K562 (cell line): ENCODE results near the gene SNPH. TPM values are rescaled to one million over a fixed set of nuclear protein-coding genes. Genes with fewer than 3 reads are reported as not detected.

Experiments
- ATAC-seq: fragments of 200-7000 bp; cut with Tn5 transposase; 3 replicates; pipeline ENCODE4 v1.9.1; 2020; ENCODE audit warnings: moderate library complexity
- BruUV-seq: library from RNA; stranded (reverse); fragments of 400-500 nt; replicated peaks from 2 replicates; lab custom pipeline; 2021; lab: Mats Ljungman, UMichigan
- CTCF ChIA-PET: fragments of 300-600 bp; formaldehyde crosslinking; extraction: SDS; loops from one replicate; lab custom pipeline; 2021; ENCODE audit warnings: low intra/inter-chr PET ratio; lab: Yijun Ruan, JAX
- POLR2A ChIA-PET: fragments of 300-600, 350-650 bp; sonication (Branson Sonifier 250); formaldehyde crosslinking; extraction: SDS; loops from one replicate; lab custom pipeline; 2021; ENCODE audit warnings: antibody characterized with exemption, inconsistent platforms; lab: Yijun Ruan, JAX
- DNase-seq, 4 experiments: peaks; one replicate each; pipeline versions ENCODE4 v3.0.0 to v3.0.0-alpha.2; 2011 to 2018; ENCODE audit warnings: low spot score in 3 of 4, mixed read lengths in 3 of 4; ENCODE audit errors: extremely low read depth in 1 of 4
- FAIRE-seq: peaks from 2 replicates; lab custom pipeline; 2011; peaks lifted over from hg19 to GRCh38; lab: Jason Lieb, UNC
- H2AFZ ChIP-seq: 2 replicates; pipeline ENCODE4 v1.6.0; 2011; ENCODE audit warnings: low read depth, low read length, control low read depth, inconsistent platforms
- H3K27ac ChIP-seq: fragments of 200-600 bp; 3 replicates; pipeline ENCODE4 v1.8.0; 2011; ENCODE audit warnings: low read depth, mild to moderate bottlenecking, control low read depth, inconsistent platforms, low read length, moderate library complexity, mixed read lengths; ENCODE audit errors: extremely low read depth
- H3K27me3 ChIP-seq, 2 experiments: fragments of 300-600 bp in 1 of 2; 2 replicates in 1 of 2; 3 replicates in 1 of 2; pipeline versions ENCODE4 v1.6.0 to v1.8.0; 2011; ENCODE audit warnings: inconsistent platforms in 2 of 2, low read length in 2 of 2, mild to moderate bottlenecking in 1 of 2, mixed read lengths in 1 of 2, moderate library complexity in 1 of 2; ENCODE audit not compliant: control insufficient read depth in 2 of 2, insufficient read depth in 2 of 2
- H3K36me3 ChIP-seq: fragments of 300-600 bp; 3 replicates; pipeline ENCODE4 v1.8.0; 2011; ENCODE audit warnings: mild to moderate bottlenecking, low read length, inconsistent platforms; ENCODE audit not compliant: control insufficient read depth, insufficient read depth
- H3K4me1 ChIP-seq, 2 experiments: fragments of 200-600 bp in 1 of 2; replicated peaks in 1 of 2; 2 replicates in 1 of 2; 3 replicates in 1 of 2; pipeline versions ENCODE4 v1.5.1 to v1.8.0; 2011; ENCODE audit warnings: inconsistent platforms in 2 of 2, low read length in 2 of 2, mild to moderate bottlenecking in 1 of 2, mixed read lengths in 1 of 2, moderate library complexity in 1 of 2; ENCODE audit not compliant: control insufficient read depth in 2 of 2, insufficient read depth in 2 of 2
- H3K4me2 ChIP-seq: 2 replicates; pipeline ENCODE4 v1.6.1; 2011; ENCODE audit warnings: low read length, control low read depth, inconsistent platforms, mixed read lengths; ENCODE audit not compliant: insufficient read depth
- H3K4me3 ChIP-seq: fragments of 200-600 bp; sonication (generic), shearing (Covaris generic); 2 replicates; pipeline ENCODE4 v1.5.1; 2016; ENCODE audit warnings: control low read depth, inconsistent platforms
- H3K79me2 ChIP-seq: fragments of 200-600 bp; 3 replicates; pipeline ENCODE4 v1.8.0; 2011; ENCODE audit warnings: low read length, inconsistent platforms; ENCODE audit not compliant: control insufficient read depth, insufficient read depth
- H3K9ac ChIP-seq, 2 experiments: 2 replicates each; pipeline versions ENCODE4 v1.6.0 to v1.6.1; 2011; ENCODE audit warnings: low read depth in 2 of 2, low read length in 2 of 2, control low read depth in 1 of 2, inconsistent platforms in 1 of 2, mild to moderate bottlenecking in 1 of 2, mixed read lengths in 1 of 2; ENCODE audit not compliant: insufficient read depth in 1 of 2
- H3K9me1 ChIP-seq: one replicate; pipeline ENCODE4 v1.6.0; 2011; ENCODE audit warnings: inconsistent platforms, mild to moderate bottlenecking, low read length, moderate library complexity; ENCODE audit not compliant: control insufficient read depth, insufficient read depth
- H3K9me3 ChIP-seq: replicated peaks from 2 replicates; pipeline ENCODE4 v1.5.1; 2011; ENCODE audit warnings: low read depth, low read length, inconsistent platforms; ENCODE audit not compliant: control insufficient read depth, insufficient read depth
- H4K20me1 ChIP-seq: replicated peaks from 2 replicates; pipeline ENCODE4 v1.6.1; 2011; ENCODE audit warnings: low read length, inconsistent platforms, mixed read lengths; ENCODE audit not compliant: control insufficient read depth, insufficient read depth
- ARID1B ChIP-seq: fragments of 450-650 bp; IDR thresholded peaks from 2 replicates; pipeline ENCODE4 v1.6.1; 2016; ENCODE audit warnings: antibody characterized with exemption, mild to moderate bottlenecking, inconsistent platforms
- ATF7 ChIP-seq: fragments of 450-650 bp; IDR thresholded peaks from 2 replicates; pipeline ENCODE4 v1.7.1; 2014; ENCODE audit warnings: mild to moderate bottlenecking, moderate library complexity
- CCAR2 ChIP-seq: fragments of 200-400 bp; formaldehyde crosslinking; IDR thresholded peaks from 2 replicates; pipeline ENCODE4 v1.6.1; 2017; ENCODE audit warnings: mild to moderate bottlenecking, low read depth, low read length
- CCNT2 ChIP-seq: IDR thresholded peaks from 2 replicates; pipeline ENCODE4 v1.6.1; 2011; ENCODE audit warnings: borderline replicate concordance, low read depth, mild to moderate bottlenecking, moderate library complexity, mixed read lengths, low read length; ENCODE audit not compliant: insufficient read length; ENCODE audit errors: extremely low read depth
- GATAD2A ChIP-seq: fragments of 450-650 bp; IDR thresholded peaks from 2 replicates; pipeline ENCODE4 v1.6.1; 2017
- NFIC ChIP-seq: fragments of 450-650 bp; IDR thresholded peaks from 2 replicates; pipeline ENCODE4 v1.6.1; 2017; ENCODE audit warnings: mild to moderate bottlenecking, inconsistent platforms
- PHF20 ChIP-seq: fragments of 450-650 bp; IDR thresholded peaks from 2 replicates; pipeline ENCODE4 v1.6.1; 2018; ENCODE audit not compliant: partially characterized antibody
- PTTG1 ChIP-seq: fragments of 450-650 bp; IDR thresholded peaks from 2 replicates; pipeline ENCODE4 v1.6.1; 2016; ENCODE audit warnings: low read depth, mild to moderate bottlenecking, missing genetic modification characterization, missing compliant biosample characterization
- ZFPM2 ChIP-seq: fragments of 250-450 bp; sonication (Bioruptor Pico); IDR thresholded peaks from 2 replicates; pipeline ENCODE4 v1.5.1; 2022; ENCODE audit warnings: mild to moderate bottlenecking
- ZNF77 ChIP-seq: fragments of 250-450 bp; sonication (Bioruptor Pico); IDR thresholded peaks from 2 replicates; pipeline ENCODE4 v1.5.0; 2020
- ZNF785 ChIP-seq: fragments of 250-450 bp; sonication (Bioruptor Pico); IDR thresholded peaks from 2 replicates; pipeline ENCODE4 v1.4.0; 2020; ENCODE audit warnings: mild to moderate bottlenecking
- WGBS: fragments of 100-300 bp; shearing (Covaris generic); methylation state at CpG from one replicate; pipeline ENCODE4 v1.1.6; 2016; ENCODE audit warnings: low coverage, mixed read lengths; ENCODE audit not compliant: insufficient coverage; ENCODE audit errors: missing lambda C conversion rate; 5-methylcytosine and 5-hydroxymethylcytosine counted together
- in situ Hi-C: fragments of 300-500 bp; cut with MboI; formaldehyde crosslinking; loops from 4 replicates; pipeline ENCODE4 v1.15.0; 2018; ENCODE audit warnings: inconsistent platforms, mixed read lengths
- intact Hi-C: fragments of 100-400 bp; cut with micrococcal nuclease; formaldehyde crosslinking; loops from 2 replicates; pipeline ENCODE4 v1.14.2; 2022
- polyA plus RNA-seq, 8 experiments: library from polyadenylated mRNA; depleted of rRNA in 4 of 8; stranded (reverse) in 5 of 8; unstranded in 3 of 8; fragments of >200 nt; fragmentation: Nextera tagmentation in 2 of 8; fragmentation: Illumina TruSeq in 1 of 8; extraction: Ambion mirVana in 2 of 8; extraction: Trizol in 1 of 8; gene quantifications; 2 replicates each; pipeline versions ENCODE4 v1.2.1 to v1.2.3, GENCODE V29; 2011 to 2014; ENCODE audit warnings: inconsistent platforms in 1 of 8, missing spikeins in 1 of 8
- total RNA-seq, 7 experiments: library from RNA; depleted of rRNA in 6 of 7; stranded (reverse); fragments of >200 nt in 6 of 7; fragmentation: Illumina TruSeq in 2 of 7; extraction: Trizol in 2 of 7; gene quantifications; 2 replicates each; pipeline versions ENCODE4 v1.2.1 to v1.2.3, GENCODE V29; 2011 to 2021; ENCODE audit warnings: low replicate concordance in 1 of 7
- TF ChIP-seq, protein P1 (sequence below): fragments of 250-450 bp; sonication (Bioruptor Pico); IDR thresholded peaks from 2 replicates; pipeline ENCODE4 v1.8.0; 2022; ENCODE audit warnings: inconsistent platforms
- TF ChIP-seq, protein P2 (sequence below): IDR thresholded peaks from 2 replicates; pipeline ENCODE4 v1.6.1; 2014; ENCODE audit warnings: antibody characterized with exemption
- TF ChIP-seq, protein P3 (sequence below), 3 experiments: IDR thresholded peaks in 2 of 3; conservative IDR thresholded peaks in 1 of 3; 2 replicates each; pipeline ENCODE4 v1.5.1; 2011 to 2012; ENCODE audit warnings: low read length in 3 of 3, mild to moderate bottlenecking in 3 of 3, control low read depth in 2 of 3, improper control_type of control experiment in 1 of 3, inconsistent platforms in 1 of 3, low read depth in 1 of 3, mixed read lengths in 1 of 3, moderate library complexity in 1 of 3; ENCODE audit not compliant: insufficient read depth in 2 of 3
- TF ChIP-seq, protein P4 (sequence below): fragments of 250-450 bp; sonication (Bioruptor Pico); IDR thresholded peaks from 2 replicates; pipeline ENCODE4 v1.8.0; 2021; ENCODE audit warnings: mild to moderate bottlenecking, moderate library complexity

SNPH gene
- total and polyA plus RNA-seq, 9 of the 15 experiments (the other 6 are each of a cell fraction or from before 2014, with no cell fraction given) = 0.03 to 4.2 (median 1.4) TPM

DNA sequence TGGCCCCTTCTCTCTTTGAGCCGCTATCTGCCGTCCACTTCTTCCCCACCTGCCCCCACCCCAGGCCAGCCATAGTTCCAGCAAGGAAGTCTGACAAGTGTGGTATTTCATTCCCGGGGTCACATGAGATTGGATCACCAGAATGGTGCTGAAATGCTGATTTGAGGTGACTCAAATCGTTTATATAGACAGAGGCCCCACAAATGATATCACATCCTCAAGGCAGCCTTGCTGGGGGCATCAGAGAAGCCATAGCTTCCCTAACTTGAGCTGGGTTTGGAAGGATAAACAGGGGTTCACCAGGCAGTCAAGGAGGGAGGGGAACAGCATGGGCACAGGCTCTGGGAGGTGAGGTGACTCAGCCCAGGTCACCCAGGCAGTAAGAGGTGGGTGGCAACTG, 53.0 kb downstream of the SNPH start (continued):
- TF ChIP-seq ARID1B = no peak

DNA sequence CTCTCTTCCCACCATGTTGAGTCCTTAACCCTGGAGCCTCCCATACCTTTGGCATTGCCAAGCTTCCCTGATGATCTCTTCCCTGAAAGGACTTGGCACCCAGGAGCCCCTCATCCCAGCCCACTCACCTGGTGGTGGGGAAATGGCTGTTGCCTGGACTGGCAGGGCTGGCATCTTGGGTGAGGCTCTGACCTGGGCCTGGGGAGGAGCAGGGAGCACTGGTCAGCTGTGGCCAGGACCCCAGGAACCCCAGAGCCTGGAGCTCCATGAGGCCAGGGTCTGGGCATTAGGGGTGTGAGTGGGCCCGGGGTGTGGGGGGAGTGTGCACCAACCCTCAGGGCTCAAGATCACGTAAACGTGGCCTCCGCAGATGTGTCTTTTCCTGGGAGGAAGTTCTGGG, 53.4 kb downstream of the SNPH start:
- in situ Hi-C loops = no loop called here
- DNase-seq = no peak
- BruUV-seq = no TSS peak
- Histone ChIP-seq H3K9me1 (no peaks in the 10 kb centered on the region), H3K4me2 (no peak overlapping the region), H3K9ac (no peak overlapping the region), H3K4me1 (peaks cover 2 to 4% of the 10 kb centered on the region in 2 experiments; a peak in 3 of 5 replicates), H3K9me3 (no peaks in the 10 kb centered on the region)
- TF ChIP-seq PHF20 = no peak
- TF ChIP-seq, protein P1, sequence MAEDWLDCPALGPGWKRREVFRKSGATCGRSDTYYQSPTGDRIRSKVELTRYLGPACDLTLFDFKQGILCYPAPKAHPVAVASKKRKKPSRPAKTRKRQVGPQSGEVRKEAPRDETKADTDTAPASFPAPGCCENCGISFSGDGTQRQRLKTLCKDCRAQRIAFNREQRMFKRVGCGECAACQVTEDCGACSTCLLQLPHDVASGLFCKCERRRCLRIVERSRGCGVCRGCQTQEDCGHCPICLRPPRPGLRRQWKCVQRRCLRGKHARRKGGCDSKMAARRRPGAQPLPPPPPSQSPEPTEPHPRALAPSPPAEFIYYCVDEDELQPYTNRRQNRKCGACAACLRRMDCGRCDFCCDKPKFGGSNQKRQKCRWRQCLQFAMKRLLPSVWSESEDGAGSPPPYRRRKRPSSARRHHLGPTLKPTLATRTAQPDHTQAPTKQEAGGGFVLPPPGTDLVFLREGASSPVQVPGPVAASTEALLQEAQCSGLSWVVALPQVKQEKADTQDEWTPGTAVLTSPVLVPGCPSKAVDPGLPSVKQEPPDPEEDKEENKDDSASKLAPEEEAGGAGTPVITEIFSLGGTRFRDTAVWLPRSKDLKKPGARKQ (CRISPR knock-in tag) = no peak
- no peak for TF ChIP-seq GATAD2A
- TF ChIP-seq, protein P2, sequence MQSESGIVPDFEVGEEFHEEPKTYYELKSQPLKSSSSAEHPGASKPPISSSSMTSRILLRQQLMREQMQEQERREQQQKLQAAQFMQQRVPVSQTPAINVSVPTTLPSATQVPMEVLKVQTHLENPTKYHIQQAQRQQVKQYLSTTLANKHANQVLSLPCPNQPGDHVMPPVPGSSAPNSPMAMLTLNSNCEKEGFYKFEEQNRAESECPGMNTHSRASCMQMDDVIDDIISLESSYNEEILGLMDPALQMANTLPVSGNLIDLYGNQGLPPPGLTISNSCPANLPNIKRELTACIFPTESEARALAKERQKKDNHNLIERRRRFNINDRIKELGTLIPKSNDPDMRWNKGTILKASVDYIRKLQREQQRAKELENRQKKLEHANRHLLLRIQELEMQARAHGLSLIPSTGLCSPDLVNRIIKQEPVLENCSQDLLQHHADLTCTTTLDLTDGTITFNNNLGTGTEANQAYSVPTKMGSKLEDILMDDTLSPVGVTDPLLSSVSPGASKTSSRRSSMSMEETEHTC = no peak
- no peak for TF ChIP-seq ATF7
- no peak for TF ChIP-seq ZFPM2 (CRISPR knock-in tag)
- no peak for TF ChIP-seq CCAR2
- TF ChIP-seq CCNT2 = no peak
- no peak for TF ChIP-seq ZNF77 (CRISPR knock-in tag)
- TF ChIP-seq, protein P3, sequence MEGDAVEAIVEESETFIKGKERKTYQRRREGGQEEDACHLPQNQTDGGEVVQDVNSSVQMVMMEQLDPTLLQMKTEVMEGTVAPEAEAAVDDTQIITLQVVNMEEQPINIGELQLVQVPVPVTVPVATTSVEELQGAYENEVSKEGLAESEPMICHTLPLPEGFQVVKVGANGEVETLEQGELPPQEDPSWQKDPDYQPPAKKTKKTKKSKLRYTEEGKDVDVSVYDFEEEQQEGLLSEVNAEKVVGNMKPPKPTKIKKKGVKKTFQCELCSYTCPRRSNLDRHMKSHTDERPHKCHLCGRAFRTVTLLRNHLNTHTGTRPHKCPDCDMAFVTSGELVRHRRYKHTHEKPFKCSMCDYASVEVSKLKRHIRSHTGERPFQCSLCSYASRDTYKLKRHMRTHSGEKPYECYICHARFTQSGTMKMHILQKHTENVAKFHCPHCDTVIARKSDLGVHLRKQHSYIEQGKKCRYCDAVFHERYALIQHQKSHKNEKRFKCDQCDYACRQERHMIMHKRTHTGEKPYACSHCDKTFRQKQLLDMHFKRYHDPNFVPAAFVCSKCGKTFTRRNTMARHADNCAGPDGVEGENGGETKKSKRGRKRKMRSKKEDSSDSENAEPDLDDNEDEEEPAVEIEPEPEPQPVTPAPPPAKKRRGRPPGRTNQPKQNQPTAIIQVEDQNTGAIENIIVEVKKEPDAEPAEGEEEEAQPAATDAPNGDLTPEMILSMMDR (IDR thresholded peaks at IDR 0.05 in 2 of 3, conservative IDR thresholded peaks at IDR 0.05 in 1 of 3; ENCODE audit: insufficient read depth in 2 of 3, low read depth in 1 of 3, low read length in 3 of 3) = no peak
- TF ChIP-seq, protein P4, sequence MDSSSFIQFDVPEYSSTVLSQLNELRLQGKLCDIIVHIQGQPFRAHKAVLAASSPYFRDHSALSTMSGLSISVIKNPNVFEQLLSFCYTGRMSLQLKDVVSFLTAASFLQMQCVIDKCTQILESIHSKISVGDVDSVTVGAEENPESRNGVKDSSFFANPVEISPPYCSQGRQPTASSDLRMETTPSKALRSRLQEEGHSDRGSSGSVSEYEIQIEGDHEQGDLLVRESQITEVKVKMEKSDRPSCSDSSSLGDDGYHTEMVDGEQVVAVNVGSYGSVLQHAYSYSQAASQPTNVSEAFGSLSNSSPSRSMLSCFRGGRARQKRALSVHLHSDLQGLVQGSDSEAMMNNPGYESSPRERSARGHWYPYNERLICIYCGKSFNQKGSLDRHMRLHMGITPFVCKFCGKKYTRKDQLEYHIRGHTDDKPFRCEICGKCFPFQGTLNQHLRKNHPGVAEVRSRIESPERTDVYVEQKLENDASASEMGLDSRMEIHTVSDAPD (CRISPR knock-in tag) = no peak
- TF ChIP-seq ZNF785 (CRISPR knock-in tag) = no peak
- no peak for TF ChIP-seq NFIC
- no peak for TF ChIP-seq PTTG1 (tag)
- TF ChIP-seq, all 486 proteins: peak for 0
- H3K27me3 ChIP-seq = no peaks in the 10 kb centered on the region
- ChIA-PET CTCF (no interaction called here), POLR2A (interaction anchor here (1.0 kb wide), 1 partner anchor 19 kb away, joined by 3 read pairs; no protein-coding TSS in a partner anchor)
- intact Hi-C loops = loop anchor here (10.0 kb wide), 1 partner anchor 185 kb away; no protein-coding TSS in a partner anchor
- H3K36me3 ChIP-seq = no peaks in the 10 kb centered on the region
- no peaks in the 10 kb centered on the region for H4K20me1 ChIP-seq
- H3K79me2 ChIP-seq = no peaks in the 10 kb centered on the region
- no peak overlapping the region for H3K4me3 ChIP-seq
- WGBS = 40% methylated on average over 1 of the region's 4 CpGs
- ATAC-seq = no peak
- no peak overlapping the region for H3K27ac ChIP-seq
- FAIRE-seq = no peak
- no peak overlapping the region for H2AFZ ChIP-seq
